ENCODE data around the gene SLC9A5. TPM values are rescaled to one million over a fixed set of nuclear protein-coding genes. Genes with fewer than 3 reads are reported as not detected.

SLC9A5 gene
- total and polyA plus RNA-seq, 8 donors: 0.19 to 5.3 (median 0.89) TPM; not detected in 1

DNA sequence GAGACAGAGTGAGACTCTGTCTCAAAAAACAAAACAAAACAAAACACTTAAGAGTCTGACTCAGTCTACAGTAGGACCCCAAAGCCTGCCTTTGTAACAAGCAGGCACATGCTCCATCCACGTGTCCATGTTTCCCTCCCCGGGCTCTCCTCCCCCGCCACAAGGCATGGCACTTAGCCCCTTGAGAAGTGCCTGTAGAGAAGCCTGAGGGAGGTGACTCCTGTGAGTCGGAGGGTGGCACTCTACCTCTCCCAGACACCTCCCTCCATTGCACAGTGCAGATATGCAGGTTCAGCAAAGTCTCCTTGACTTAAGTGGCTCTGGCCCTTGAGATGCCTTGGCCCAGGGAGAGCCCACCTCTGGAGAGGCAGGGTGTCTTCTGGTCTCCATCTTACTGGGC lies 8.3 kb upstream of the SLC9A5 start:
- H3K27me3 ChIP-seq: no peaks in the 10 kb centered on the region
- TF ChIP-seq POLR2A (IDR thresholded peaks at IDR 0.05): no peak
- TF ChIP-seq, protein P1, sequence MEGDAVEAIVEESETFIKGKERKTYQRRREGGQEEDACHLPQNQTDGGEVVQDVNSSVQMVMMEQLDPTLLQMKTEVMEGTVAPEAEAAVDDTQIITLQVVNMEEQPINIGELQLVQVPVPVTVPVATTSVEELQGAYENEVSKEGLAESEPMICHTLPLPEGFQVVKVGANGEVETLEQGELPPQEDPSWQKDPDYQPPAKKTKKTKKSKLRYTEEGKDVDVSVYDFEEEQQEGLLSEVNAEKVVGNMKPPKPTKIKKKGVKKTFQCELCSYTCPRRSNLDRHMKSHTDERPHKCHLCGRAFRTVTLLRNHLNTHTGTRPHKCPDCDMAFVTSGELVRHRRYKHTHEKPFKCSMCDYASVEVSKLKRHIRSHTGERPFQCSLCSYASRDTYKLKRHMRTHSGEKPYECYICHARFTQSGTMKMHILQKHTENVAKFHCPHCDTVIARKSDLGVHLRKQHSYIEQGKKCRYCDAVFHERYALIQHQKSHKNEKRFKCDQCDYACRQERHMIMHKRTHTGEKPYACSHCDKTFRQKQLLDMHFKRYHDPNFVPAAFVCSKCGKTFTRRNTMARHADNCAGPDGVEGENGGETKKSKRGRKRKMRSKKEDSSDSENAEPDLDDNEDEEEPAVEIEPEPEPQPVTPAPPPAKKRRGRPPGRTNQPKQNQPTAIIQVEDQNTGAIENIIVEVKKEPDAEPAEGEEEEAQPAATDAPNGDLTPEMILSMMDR (IDR thresholded peaks at IDR 0.05): no peak
- no peak for TF ChIP-seq EP300 (IDR thresholded peaks at IDR 0.05)
- no peak for TF ChIP-seq POLR2AphosphoS5 (IDR thresholded peaks at IDR 0.05)
- intact Hi-C loops (cut with DNase I; ENCODE audit: low total_unique reads): no loop called here
- no peaks in the 10 kb centered on the region for H3K9me3 ChIP-seq
- H3K36me3 ChIP-seq: peaks cover 39 to 43% (median 42%) of the 10 kb centered on the region in 4 donors
- H3K4me1 ChIP-seq: peaks cover 40 to 66% (median 46%) of the 10 kb centered on the region in 4 donors
- no peak overlapping the region for H3K4me3 ChIP-seq
- 69 to 78% (median 76%) methylated on average over 4 of the region's 4 CpGs for WGBS, 5 donors
- no peak for DNase-seq
- peak overlapping the region; percentile 75 to 95 (median 87) for H3K27ac ChIP-seq

DNA sequence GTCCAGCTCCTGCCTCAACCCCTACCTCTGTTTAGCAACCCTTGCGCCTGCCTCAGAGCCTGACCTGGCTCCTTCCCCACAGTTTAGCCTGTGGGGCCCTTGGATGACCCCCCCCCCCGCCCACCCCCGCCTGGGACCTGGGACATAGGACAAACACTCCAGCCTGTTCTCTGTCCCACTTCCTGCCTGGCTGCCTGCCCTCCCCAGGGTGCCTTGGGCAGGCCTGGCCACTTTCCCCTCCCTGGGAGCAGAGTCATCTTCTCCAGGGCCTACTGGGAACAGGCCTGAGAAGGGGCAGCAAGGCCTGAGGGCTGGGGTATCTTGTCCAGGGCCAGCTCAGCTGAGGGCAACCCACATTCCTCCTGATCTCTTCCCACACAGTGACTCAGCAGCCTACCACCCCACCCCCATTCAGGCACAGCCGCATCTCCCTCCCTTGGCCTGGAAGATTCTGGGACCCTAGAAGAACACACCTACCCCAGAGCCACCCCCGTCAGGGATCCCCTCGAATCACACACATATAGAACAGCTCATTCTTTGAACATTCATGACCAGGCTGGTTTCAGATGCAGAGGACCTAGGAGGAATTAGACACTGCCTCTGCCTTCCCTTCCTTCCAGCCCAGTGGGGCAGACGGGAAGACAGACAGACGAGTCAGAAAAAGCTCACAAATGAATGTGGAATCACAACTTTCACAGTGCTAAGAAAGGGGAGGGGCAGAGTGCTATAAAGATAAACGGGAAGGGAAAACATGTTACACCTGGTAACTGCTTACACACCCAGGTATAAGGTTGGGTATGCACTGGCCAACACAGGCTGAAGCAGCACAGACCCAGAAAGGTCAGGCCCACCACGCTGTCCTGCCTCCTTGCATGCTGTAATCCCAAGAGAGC lies 7.5 kb upstream of the SLC9A5 start:
- Histone ChIP-seq H3K27me3 (no peaks in the 10 kb centered on the region), H3K9me3 (no peaks in the 10 kb centered on the region), H3K36me3 (peaks cover 32 to 35% (median 35%) of the 10 kb centered on the region in 4 donors), H3K4me1 (peaks cover 45 to 73% (median 53%) of the 10 kb centered on the region in 4 donors), H3K4me3 (no peak overlapping the region), H3K27ac (peak overlapping the region; percentile 75 to 95 (median 87))
- TF ChIP-seq, protein P1 (IDR thresholded peaks at IDR 0.05): no peak
- TF ChIP-seq POLR2AphosphoS5 (IDR thresholded peaks at IDR 0.05): peak; percentile 7 to 36 (median 10)
- DNase-seq: peak; percentile 38 to 91
- 30 to 49% (median 47%) methylated on average over 7 to 10 of the region's 10 CpGs for WGBS, 5 donors
- intact Hi-C loops (cut with DNase I; ENCODE audit: low total_unique reads): no loop called here

DNA sequence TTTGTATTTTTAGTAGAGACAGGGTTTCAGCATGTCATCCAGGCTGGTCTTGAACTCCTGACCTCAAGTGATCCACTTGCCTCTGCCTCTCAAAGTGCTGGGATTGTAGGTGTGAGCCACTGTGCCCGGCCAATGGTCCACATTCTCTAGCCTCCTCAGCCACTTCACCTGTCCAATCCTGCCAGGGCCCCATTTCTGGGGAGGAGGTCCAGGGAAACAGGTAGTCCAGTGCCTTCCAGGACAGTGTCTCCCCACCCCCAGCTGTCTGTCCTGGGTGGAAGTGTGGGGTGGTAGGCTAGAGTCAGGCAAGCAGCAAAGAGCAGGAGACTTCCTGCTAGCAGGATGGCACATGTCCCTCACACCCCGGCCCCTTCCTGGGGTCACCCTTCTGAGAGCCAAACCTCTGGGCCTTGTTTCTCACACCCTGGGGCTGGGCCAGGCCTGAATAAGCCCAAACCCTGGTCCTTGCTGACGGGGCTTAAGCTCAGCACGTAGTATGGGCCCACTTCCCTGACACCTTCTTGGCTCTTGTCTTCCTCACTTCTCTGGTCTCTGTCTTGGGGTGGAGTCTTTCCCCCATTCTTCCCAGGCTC lies 6.5 kb upstream of the SLC9A5 start:
- intact Hi-C loops (cut with DNase I; ENCODE audit: low total_unique reads): no loop called here
- no peak for DNase-seq
- Histone ChIP-seq H3K36me3 (peaks cover 22 to 26% (median 25%) of the 10 kb centered on the region in 4 donors), H3K9me3 (no peaks in the 10 kb centered on the region), H3K4me3 (no peak overlapping the region), H3K4me1 (peaks cover 45 to 76% (median 61%) of the 10 kb centered on the region in 4 donors), H3K27me3 (no peaks in the 10 kb centered on the region), H3K27ac (peak overlapping the region; percentile 13 to 95 (median 87))
- 72 to 90% (median 86%) methylated on average over 4 of the region's 4 CpGs for WGBS, 5 donors
- TF ChIP-seq POLR2A (IDR thresholded peaks at IDR 0.05): no peak
- TF ChIP-seq, protein P1 (IDR thresholded peaks at IDR 0.05): no peak
- TF ChIP-seq EP300 (IDR thresholded peaks at IDR 0.05): no peak
- no peak for TF ChIP-seq POLR2AphosphoS5 (IDR thresholded peaks at IDR 0.05)

DNA sequence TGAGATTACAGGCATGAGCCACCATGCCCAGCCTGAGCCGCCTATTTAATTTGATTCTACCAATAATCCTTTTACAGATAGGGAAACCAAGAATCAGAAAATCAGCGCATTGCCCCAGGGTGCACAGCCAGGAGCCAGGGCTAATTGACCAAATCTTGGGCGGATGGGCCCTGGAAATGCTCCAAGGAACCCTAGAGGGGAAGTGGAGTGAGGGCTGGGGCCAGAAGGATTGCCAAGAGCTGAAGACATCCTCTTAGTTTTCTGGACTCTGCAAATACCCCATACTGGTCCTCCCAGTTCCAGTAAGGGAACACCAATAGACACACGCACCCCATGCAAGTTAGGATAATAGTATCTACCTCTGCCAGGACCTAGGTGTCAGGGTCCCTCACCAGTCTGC lies 5.3 kb upstream of the SLC9A5 start:
- H3K36me3 ChIP-seq: peaks cover 10 to 13% (median 12%) of the 10 kb centered on the region in 4 donors
- peaks cover 55 to 86% (median 71%) of the 10 kb centered on the region in 4 donors for H3K4me1 ChIP-seq
- no peak for DNase-seq
- H3K27ac ChIP-seq: peak overlapping the region; percentile 32 to 95 (median 89)
- peaks cover 0 to 6% (median 4%) of the 10 kb centered on the region in 3 donors for H3K27me3 ChIP-seq
- no peaks in the 10 kb centered on the region for H3K9me3 ChIP-seq
- 78 to 88% (median 83%) methylated on average over 4 of the region's 4 CpGs for WGBS, 5 donors
- no peak overlapping the region for H3K4me3 ChIP-seq
- TF ChIP-seq POLR2AphosphoS5 (IDR thresholded peaks at IDR 0.05) (no peak), EP300 (IDR thresholded peaks at IDR 0.05) (no peak), POLR2A (IDR thresholded peaks at IDR 0.05) (no peak)
- TF ChIP-seq, protein P1 (IDR thresholded peaks at IDR 0.05): no peak
- intact Hi-C loops (cut with DNase I; ENCODE audit: low total_unique reads): no loop called here
